Measurements from ENCODE around the gene C4B.
"Not testable (repeated sequence)": the region's sequence is repeated elsewhere in the genome, so short reads cannot be mapped to it uniquely, and the experiment has no call there.

DNA sequence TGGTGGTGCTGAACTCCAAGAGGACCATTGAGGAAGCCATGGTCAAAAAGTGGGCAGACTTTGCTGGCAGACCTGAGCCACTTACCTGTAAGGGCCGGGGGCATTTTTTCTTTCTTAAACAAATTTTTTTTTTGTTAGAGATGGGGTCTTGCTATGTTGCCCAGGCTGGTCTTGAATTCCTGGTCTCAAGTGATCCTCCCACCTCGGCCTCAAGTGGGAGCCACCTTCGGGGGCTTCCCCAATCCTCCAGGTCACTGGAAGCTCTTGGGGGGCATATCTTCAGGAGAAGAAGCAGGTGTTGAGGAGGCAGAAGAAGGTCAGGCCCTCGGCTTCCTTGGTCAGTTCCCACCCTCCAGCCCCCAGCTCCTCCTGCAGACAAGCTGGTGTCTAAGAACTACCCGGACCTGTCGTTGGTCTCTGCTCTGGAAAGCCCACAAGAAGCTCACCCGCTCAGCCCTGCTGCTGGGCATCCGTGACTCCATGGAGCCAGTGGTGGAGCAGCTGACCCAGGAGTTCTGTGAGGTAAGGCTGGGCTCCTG, 8.5 kb upstream of the C4B start:
- not testable (repeated sequence) for TF ChIP-seq POLR2A (IDR thresholded peaks at IDR 0.05)
- TF ChIP-seq, protein P1, sequence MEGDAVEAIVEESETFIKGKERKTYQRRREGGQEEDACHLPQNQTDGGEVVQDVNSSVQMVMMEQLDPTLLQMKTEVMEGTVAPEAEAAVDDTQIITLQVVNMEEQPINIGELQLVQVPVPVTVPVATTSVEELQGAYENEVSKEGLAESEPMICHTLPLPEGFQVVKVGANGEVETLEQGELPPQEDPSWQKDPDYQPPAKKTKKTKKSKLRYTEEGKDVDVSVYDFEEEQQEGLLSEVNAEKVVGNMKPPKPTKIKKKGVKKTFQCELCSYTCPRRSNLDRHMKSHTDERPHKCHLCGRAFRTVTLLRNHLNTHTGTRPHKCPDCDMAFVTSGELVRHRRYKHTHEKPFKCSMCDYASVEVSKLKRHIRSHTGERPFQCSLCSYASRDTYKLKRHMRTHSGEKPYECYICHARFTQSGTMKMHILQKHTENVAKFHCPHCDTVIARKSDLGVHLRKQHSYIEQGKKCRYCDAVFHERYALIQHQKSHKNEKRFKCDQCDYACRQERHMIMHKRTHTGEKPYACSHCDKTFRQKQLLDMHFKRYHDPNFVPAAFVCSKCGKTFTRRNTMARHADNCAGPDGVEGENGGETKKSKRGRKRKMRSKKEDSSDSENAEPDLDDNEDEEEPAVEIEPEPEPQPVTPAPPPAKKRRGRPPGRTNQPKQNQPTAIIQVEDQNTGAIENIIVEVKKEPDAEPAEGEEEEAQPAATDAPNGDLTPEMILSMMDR (IDR thresholded peaks at IDR 0.05), result not testable (repeated sequence)
